H1 (cell line): Measurements from ENCODE around the gene PLS3. TPM values are rescaled to one million over a fixed set of nuclear protein-coding genes. Genes with fewer than 3 reads are reported as not detected.

Experiments
- CHD1 ChIP-seq: IDR thresholded peaks from 2 replicates; pipeline ENCODE4 v1.6.1; 2012; ENCODE audit warnings: low read depth, low read length, improper control_type of control experiment
- HDAC6 ChIP-seq: IDR thresholded peaks from one replicate; pipeline ENCODE4 v1.7.1; 2012; ENCODE audit warnings: low read depth, mild to moderate bottlenecking, inconsistent platforms, low read length, moderate library complexity
- NANOG ChIP-seq: IDR thresholded peaks from 2 replicates; pipeline ENCODE4 v1.6.1; 2011; ENCODE audit warnings: low read length, low read depth, mild to moderate bottlenecking, inconsistent platforms; ENCODE audit not compliant: insufficient read depth, poor library complexity, severe bottlenecking
- SIN3A ChIP-seq, 2 experiments: IDR thresholded peaks in 1 of 2; conservative IDR thresholded peaks in 1 of 2; 2 replicates each; pipeline ENCODE4 v1.6.1; 2011 to 2012; ENCODE audit warnings: low read length in 2 of 2, improper control_type of control experiment in 1 of 2, low read depth in 1 of 2, mild to moderate bottlenecking in 1 of 2
- polyA plus RNA-seq, 7 experiments: library from polyadenylated mRNA; depleted of rRNA in 3 of 7; stranded (reverse) in 5 of 7; unstranded in 2 of 7; fragments of >200 nt in 5 of 7; fragments of 200-250 nt in 2 of 7; gene quantifications; 1 replicate in 5 of 7; 2 replicates in 1 of 7; 4 replicates in 1 of 7; pipeline versions ENCODE4 v1.2.1 to v1.2.3, GENCODE V29; 2011 to 2013; ENCODE audit warnings: missing spikeins in 2 of 7, mixed read lengths in 2 of 7
- total RNA-seq: library from RNA; stranded (reverse); fragmentation: NEBNext Ultra II Directional; extraction: Animal tissue kit (Norgen Biotek cat#: 25700); gene quantifications from 2 replicates; pipeline ENCODE4 v1.2.1, GENCODE V29; 2021
- TF ChIP-seq, protein P1 (sequence below): IDR thresholded peaks from 2 replicates; pipeline ENCODE4 v1.6.1; 2012; ENCODE audit warnings: inconsistent platforms

PLS3 gene
- total and polyA plus RNA-seq, 2 of the 8 experiments (the other 6 are each of a cell fraction or from before 2014, with no cell fraction given), result 107 to 185 TPM

DNA sequence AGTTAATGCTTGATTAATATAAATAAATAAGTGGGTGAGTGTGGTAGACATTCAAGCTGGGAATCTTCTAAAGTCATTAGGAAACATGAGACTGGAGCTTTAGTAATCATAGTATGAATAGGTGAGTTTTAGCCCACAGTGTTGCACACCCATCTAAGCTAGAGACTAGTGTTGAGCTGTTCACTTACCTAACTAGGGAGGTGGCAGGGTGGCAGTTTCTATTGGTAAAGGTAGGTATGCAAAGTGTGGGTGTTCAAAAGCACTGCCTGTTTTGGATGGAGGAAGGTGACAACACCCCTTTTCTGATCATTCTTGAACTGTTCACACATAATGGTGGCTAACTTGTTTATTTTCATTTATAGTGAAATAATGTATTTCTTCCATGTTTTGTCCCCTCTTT lies 41.3 kb downstream of the PLS3 start (continued):
- TF ChIP-seq, protein P1, sequence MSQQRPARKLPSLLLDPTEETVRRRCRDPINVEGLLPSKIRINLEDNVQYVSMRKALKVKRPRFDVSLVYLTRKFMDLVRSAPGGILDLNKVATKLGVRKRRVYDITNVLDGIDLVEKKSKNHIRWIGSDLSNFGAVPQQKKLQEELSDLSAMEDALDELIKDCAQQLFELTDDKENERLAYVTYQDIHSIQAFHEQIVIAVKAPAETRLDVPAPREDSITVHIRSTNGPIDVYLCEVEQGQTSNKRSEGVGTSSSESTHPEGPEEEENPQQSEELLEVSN, result no peak
- no peak for TF ChIP-seq HDAC6
- TF ChIP-seq SIN3A (conservative IDR thresholded peaks at IDR 0.05 in 1 of 2, IDR thresholded peaks at IDR 0.05 in 1 of 2; ENCODE audit: low read depth in 1 of 2, low read length in 2 of 2), result no peak
- TF ChIP-seq NANOG, result no peak
- no peak for TF ChIP-seq CHD1
